Measurements from ENCODE around the gene F2RL3.

F2RL3 gene

GRCh38 chr19:16892868-16893685, 4.3 kb downstream of the F2RL3 start:
- in situ Hi-C loops (cut with MboI; ENCODE audit: low sequenced_read_pairs), result no loop called here

DNA sequence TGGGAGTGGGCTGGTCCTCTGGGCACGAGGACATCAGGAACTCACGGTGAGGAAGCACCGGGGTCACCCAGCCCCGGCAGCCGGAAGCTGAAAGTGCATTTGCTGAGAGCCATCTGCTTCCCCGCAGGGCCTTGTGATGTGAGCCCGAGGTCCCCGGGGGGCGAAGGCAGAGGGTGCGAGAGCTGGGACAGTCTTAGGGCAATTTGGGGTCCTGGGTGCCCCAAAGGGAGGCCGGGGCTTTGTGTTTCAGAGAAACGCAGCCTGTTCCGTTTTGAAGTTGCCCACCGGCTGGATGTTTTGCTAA, 4.8 kb downstream of the F2RL3 start:
- in situ Hi-C loops (cut with MboI; ENCODE audit: low sequenced_read_pairs), result no loop called here

DNA sequence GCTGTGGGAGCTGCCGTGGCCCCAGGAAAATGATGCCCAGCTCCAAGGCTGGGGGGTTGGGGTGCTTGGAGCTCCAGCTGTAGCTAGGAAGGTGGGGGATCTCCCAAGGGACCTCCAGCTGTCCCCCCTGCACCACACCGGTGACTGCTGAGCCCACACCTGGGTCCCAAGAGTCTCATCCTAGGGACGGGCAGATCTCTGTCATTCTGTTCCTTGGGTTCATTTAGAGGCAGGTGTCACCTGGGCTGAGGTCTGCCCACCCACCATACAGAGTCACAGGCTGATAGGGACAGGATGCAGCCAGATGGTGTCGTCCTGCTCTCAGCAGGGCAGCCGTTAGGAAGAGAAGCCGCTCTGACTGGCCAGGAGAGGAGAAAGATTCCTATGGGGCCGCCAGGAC, 5.3 kb downstream of the F2RL3 start:
- in situ Hi-C loops (cut with MboI; ENCODE audit: low sequenced_read_pairs), result no loop called here

GRCh38 chr19:16895467-16896145, 6.8 kb downstream of the F2RL3 start:
- in situ Hi-C loops (cut with MboI; ENCODE audit: low sequenced_read_pairs), result no loop called here

DNA sequence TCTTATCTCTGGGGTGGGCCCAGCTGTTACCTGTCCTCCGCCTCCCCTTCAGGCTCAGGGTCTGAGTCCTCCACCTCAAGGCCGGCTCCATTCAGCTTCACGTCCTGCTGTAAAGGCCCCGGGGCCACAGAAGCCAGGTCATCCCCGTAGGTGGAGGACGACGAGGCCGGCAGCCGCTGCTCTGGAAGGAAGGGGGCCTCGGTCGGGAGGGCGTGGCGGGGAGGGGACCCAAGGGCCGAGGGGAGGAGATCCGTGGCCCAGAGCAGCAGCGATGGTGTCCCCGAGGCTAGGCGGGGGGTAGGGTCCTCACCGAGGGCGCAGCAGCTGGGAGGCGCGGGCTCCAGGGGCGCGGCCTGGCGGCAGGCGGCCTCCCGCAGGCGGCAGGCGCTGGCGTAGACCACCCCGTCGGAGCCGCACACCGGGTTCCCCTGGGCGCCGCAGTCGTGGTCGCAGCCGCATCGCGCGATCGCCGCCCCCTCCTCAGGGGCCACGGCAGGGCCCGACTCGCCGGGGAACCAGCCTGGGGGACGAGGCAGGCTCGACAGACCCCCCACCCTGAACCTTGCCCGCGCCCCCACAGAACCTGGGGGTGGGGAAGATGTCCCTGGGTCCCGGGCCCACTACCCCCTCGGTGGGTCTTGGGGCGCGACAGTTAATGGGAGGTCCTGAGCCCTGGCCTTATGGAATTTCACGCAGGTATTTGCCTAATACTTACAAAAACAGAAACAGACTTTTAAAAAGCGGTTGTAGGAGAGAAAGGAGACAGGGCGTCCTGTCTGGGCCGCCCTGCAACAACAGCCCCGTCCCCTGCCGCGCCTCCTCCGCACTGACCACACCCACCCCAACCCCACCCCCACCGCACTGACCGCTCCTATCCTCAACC, 7.6 kb downstream of the F2RL3 start:
- in situ Hi-C loops (cut with MboI; ENCODE audit: low sequenced_read_pairs), result no loop called here

DNA sequence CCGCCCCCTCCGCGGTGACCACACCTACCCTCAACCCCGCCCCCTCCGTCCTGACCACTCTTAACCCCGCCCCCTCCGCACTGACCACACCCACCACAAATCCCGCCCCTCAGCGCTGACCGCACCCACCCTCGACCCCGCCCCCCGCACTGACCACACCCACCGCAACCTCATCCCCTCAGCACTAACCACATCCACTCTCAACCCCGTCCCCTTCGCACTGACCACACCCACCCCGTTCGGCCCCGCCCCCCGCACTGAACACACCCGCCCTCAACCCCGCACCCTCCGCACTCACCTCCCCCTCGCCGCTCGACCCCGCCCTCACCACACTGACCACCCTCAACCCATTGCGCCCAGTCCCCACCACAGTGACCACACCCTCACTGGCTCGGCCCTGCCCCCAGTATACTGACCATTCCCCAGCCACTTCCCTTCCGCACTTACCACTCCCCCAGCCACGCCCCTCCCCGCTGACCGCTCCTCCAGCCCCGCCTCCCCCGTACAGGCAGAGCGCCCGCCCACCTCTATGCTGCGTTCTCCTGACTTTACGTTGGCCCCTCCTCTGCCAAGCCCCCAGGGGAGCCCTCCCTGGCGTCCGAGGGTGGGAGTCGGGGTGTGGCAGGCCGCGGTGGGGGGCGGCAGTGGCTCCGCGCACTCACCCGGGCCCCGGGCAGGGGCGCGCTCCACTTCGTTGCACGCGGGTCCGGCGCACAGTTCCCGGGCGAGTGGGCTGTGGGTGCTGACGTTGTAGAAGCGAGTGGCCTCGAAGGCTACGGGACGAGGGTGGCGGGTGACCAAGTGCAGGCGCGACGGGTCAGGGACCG, 8.4 kb downstream of the F2RL3 start:
- in situ Hi-C loops (cut with MboI; ENCODE audit: low sequenced_read_pairs), result no loop called here

DNA sequence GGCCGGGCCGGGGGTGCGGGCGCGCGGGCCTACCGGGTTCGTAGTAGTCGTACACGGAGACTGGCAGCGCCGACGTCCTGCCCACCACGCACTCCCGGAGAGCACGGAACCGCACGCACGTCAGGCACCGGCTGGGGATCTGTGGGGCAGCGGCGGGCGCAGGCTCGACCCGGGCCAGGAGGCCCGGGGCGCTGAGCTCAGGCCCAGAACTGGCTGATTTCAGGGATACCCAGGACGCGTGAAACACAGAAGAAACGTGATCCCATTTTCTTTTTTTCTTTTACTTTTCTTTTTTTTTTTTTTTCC, 9.0 kb downstream of the F2RL3 start:
- in situ Hi-C loops (cut with MboI; ENCODE audit: low sequenced_read_pairs), result no loop called here

DNA sequence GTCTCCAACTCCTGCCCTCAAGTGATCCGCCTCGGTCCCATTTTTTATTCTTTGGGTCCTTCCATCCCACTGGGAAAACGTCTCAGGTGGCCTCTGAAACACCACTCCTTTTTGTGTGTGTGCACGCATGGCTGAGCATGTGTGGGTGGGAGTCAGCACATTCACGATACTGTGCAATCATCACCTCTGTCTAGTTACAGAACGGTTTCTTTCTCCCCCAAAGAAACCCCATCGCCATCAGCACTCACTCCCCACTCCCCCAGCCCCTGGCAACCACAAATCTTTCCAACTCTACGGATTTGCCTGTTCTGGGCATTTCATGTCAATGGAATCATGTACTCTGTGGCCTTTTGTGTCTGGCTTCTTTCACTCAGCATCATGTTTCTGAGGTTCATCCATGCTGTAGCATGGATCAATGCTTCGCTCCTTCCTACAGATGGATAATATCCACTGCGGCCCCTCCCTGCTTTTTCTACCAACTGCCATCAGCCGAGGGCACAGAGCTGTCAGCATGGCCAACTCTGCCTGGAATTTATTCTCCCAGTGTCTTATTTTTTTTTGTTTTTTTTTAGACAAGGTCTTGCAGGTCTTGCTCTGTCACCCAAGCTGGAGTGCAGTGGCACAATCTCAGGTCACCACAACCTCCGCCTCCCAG, 9.7 kb downstream of the F2RL3 start:
- in situ Hi-C loops (cut with MboI; ENCODE audit: low sequenced_read_pairs), result no loop called here

DNA sequence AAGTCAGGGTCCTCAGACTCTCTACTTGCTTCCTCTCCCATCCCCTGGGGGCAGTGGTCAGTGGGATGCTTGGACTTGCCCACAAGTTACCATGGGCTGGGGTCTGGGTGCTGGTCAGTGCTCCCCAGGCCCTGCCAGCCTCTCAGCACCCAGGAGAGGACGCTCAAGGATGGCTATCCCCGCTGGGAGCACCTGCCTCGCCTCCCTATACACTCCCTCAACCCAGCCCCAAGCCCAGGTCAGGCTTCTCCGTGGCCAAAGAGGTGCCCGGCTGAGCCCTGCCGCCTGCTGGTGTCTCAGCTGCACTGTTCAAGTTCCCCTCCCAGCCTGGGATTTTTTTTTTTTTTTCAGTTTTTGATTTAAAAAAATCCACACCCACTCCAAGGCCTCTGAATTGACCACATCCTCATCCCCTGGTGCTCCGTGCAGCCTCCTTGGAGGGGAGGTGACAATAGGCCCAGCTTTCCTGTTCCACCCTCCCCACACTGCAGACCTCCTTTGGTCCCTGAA, 10.8 kb downstream of the F2RL3 start:
- in situ Hi-C loops (cut with MboI; ENCODE audit: low sequenced_read_pairs), result no loop called here

DNA sequence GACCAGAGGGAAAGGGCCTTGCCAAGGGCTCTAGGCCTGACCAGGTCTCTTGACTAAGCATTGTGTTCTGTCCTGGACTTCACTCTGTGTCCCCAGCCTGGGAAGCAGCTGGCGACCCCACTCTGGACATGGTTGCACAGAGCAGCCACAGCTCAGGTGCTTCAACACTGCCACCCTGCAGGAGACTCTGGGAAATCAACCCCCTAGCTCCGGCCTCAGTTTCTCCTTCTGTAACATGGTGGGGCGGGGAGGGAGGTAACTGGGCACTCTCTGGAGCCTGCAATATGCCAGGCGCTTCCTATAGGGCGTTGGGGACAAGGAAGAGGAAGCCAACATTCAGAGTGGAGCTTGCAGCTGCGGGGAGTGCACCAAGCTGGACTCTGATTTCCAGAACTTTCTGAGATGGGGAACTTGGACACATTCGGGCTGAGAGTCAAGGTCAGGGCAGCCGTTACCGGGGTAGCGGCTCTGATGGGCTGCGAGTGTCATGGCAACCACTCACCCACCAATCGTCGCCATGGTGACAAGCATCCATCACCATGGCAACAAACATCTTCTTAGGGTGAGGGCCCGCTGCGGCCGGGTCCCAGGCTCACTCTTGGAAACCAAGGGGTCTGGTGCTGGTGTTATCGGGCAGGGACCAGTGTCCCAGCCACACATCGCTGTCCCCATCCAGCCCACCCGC, 12.8 kb downstream of the F2RL3 start:
- in situ Hi-C loops (cut with MboI; ENCODE audit: low sequenced_read_pairs), result no loop called here

DNA sequence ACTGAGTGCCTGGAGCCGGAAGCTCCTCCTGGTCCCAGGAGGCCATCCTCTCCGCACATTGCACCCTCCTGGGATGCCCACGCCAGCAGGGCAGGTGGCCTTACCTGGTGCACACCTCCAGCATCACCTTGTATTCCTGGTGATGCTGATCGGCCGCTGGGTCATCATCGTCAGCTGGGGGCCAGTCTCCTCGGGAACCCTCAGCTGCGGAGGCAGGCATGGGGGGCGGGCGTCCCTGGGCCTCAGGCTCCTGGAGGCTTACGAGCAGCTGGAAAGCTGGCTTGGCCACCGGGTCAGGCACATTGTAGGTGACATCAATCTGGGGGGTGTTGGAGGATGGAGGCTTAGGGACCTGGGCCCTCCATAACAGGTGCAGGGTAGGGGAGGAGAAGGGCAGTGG, 13.7 kb downstream of the F2RL3 start:
- in situ Hi-C loops (cut with MboI; ENCODE audit: low sequenced_read_pairs), result no loop called here

DNA sequence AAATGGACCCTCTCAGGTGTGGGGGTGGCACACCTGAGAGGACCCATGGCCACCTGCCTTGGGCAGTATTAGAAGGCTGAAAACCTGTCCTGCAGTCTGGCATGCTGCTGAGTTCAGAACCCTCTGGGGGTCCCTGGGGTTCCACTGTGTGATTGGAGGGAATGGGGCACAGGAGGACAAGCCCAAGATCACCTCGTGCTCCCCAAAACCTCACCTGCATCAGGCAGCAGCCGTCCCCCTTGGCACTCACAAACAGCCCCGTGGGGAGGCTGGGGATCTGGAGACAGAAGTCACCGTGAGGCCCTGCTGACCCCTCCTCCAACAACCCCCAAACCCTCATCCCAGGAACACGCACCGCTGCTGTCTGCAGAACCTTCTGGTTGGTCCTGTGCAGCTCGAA, 14.5 kb downstream of the F2RL3 start:
- in situ Hi-C loops (cut with MboI; ENCODE audit: low sequenced_read_pairs), result no loop called here

DNA sequence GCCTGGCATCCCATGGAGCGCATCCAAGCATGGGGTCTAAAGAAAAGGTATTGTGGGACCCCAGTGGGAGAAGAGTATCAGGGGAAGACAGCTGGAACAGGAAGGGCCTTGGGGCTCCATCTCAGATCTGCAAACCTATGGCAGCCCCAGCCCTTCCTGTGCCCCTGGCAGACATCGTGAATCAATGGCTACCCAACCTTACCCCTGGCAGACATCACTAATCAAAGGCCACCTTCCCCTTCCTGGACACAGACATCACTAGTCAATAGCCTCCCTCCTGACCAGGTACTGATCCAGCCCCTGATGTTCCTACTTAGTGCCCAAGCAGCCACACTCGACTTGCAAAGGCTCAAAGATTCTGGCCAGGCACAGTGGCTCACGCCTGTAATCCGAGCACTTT, 15.8 kb downstream of the F2RL3 start:
- in situ Hi-C loops (cut with MboI; ENCODE audit: low sequenced_read_pairs), result no loop called here

DNA sequence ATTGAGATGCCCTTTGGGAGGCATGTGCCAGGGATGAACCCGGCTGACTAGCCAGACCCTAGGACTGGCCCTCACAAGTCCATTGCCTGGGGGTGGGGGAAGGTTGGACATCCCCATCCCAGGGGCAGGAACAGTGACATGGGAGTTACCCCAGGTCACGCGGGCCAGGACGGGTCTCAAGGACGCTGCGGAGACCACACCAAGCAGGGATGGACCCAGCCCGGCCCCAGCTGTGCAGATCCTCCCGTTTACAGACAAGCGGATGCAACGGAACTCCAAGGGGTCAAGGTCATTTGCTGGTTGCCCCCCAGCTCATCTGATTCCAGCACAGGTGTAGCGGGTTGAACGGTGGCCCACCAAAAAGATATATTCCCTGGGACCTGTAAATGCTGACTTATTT, 20.0 kb downstream of the F2RL3 start:
- in situ Hi-C loops (cut with MboI; ENCODE audit: low sequenced_read_pairs), result no loop called here

DNA sequence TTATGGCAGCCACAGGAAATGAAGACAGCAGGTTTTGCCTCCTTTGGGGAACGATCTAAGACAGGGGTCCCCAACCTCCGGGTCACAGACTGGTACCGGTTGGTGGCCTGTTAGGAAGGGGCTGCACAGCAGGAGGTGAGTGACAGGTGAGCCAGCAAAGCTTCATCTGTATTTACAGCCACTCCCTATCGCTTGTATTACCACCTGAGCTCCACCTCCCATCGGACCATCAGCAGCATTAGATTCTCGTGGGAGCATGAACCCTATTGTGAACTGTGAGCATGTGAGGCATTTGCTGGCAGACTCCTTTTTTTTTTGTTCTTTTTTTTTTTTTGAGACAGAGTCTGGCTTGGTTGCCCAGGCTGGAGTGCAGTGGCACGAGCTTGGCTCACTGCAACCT, 22.2 kb downstream of the F2RL3 start:
- in situ Hi-C loops (cut with MboI; ENCODE audit: low sequenced_read_pairs), result no loop called here

- in situ Hi-C loops (cut with MboI; ENCODE audit: low sequenced_read_pairs), result no loop called here
These were observed 24.0 kb downstream of the F2RL3 start for GRCh38 chr19:16912780-16913179.

- in situ Hi-C loops (cut with MboI; ENCODE audit: low sequenced_read_pairs), result no loop called here
These were observed 25.6 kb downstream of the F2RL3 start for GRCh38 chr19:16914421-16914820.

DNA sequence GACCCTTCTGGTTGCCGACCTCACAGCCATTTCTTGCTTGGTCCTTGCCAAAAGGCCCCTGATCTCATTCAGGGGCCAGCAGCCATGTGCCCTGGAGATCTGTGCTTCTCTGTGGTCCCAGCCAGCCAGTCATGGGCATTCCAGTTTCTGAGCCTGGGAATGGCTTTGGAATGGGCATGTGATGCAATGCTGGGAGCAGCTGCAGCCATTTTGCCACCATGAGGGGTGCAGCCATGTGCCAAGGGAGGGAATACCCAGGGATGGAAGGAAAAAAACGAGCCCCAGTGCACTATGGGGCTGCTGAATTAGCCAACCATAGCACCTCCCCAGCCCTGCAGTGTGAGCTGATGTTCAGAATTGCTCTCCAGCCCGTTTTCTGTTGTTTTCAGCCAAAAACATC, 26.3 kb downstream of the F2RL3 start:
- in situ Hi-C loops (cut with MboI; ENCODE audit: low sequenced_read_pairs), result no loop called here

DNA sequence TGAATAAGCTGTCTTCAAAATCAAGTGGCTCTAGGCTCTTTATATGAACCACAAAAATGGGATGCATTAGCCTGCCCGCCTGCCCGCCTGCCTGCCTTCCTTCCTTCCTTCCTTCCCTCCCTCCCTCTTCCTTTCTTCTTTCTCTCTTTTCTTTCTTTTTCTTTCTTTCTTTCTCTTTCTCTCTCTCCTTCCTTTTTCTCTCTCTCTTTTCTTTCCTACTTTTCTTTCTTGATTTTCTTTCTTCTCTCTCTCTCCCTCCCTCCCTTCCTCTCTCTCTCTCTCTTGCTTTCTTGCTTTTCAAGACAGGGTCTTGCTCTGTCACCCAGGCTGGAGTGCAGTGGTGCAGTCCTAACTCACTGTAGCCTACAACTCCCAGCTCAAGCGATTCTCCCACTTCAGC, 26.9 kb downstream of the F2RL3 start:
- in situ Hi-C loops (cut with MboI; ENCODE audit: low sequenced_read_pairs), result no loop called here

- in situ Hi-C loops (cut with MboI; ENCODE audit: low sequenced_read_pairs), result no loop called here
These were observed 28.6 kb downstream of the F2RL3 start for GRCh38 chr19:16917401-16917800.

Data from hTERT RPE-1 (cell line).